Brain microvascular endothelial cell (primary cell): ENCODE measurements around the gene CACYBP.

ENCODE experiments used
- DNase-seq: peaks from one replicate; pipeline ENCODE4 v3.0.0-alpha.2; 2020
- H3K27ac ChIP-seq: fragments of 250-450 bp; sonication (Bioruptor Pico); 2 replicates; pipeline ENCODE4 v1.5.1; 2020; ENCODE audit warnings: mild to moderate bottlenecking, moderate library complexity
- H3K27me3 ChIP-seq: fragments of 250-450 bp; sonication (Bioruptor Pico); replicated peaks from 2 replicates; pipeline ENCODE4 v1.5.1; 2020; ENCODE audit warnings: mild to moderate bottlenecking
- H3K36me3 ChIP-seq: fragments of 250-450 bp; sonication (Bioruptor Pico); replicated peaks from 2 replicates; pipeline ENCODE4 v1.5.1; 2020; ENCODE audit warnings: mild to moderate bottlenecking
- H3K4me3 ChIP-seq: 2 replicates; pipeline ENCODE4 v1.5.1; 2011; ENCODE audit warnings: low read depth, mild to moderate bottlenecking, control low read depth, low read length, moderate library complexity
- in situ Hi-C: cut with HindIII; loops from 2 replicates; pipeline ENCODE4 v1.10.0; 2017; ENCODE audit warnings: low sequenced_read_pairs, low pct_ligation_motif_present
- TF ChIP-seq, protein P1 (sequence below): IDR thresholded peaks from 2 replicates; pipeline ENCODE4 v1.5.1; 2011; ENCODE audit warnings: low read depth, mild to moderate bottlenecking, moderate library complexity, low read length, control low read depth, inconsistent platforms; ENCODE audit errors: missing control alignments

The CACYBP gene

GRCh38 chr1:175034775-175035174 lies 35.0 kb downstream of the CACYBP start:
- DNase-seq, result no peak
- Histone ChIP-seq H3K36me3 (no peaks in the 10 kb centered on the region), H3K27ac (no peak overlapping the region), H3K4me3 (no peak overlapping the region), H3K27me3 (no peaks in the 10 kb centered on the region)
- in situ Hi-C loops, result no loop called here
- TF ChIP-seq, protein P1, sequence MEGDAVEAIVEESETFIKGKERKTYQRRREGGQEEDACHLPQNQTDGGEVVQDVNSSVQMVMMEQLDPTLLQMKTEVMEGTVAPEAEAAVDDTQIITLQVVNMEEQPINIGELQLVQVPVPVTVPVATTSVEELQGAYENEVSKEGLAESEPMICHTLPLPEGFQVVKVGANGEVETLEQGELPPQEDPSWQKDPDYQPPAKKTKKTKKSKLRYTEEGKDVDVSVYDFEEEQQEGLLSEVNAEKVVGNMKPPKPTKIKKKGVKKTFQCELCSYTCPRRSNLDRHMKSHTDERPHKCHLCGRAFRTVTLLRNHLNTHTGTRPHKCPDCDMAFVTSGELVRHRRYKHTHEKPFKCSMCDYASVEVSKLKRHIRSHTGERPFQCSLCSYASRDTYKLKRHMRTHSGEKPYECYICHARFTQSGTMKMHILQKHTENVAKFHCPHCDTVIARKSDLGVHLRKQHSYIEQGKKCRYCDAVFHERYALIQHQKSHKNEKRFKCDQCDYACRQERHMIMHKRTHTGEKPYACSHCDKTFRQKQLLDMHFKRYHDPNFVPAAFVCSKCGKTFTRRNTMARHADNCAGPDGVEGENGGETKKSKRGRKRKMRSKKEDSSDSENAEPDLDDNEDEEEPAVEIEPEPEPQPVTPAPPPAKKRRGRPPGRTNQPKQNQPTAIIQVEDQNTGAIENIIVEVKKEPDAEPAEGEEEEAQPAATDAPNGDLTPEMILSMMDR, result no peak

DNA sequence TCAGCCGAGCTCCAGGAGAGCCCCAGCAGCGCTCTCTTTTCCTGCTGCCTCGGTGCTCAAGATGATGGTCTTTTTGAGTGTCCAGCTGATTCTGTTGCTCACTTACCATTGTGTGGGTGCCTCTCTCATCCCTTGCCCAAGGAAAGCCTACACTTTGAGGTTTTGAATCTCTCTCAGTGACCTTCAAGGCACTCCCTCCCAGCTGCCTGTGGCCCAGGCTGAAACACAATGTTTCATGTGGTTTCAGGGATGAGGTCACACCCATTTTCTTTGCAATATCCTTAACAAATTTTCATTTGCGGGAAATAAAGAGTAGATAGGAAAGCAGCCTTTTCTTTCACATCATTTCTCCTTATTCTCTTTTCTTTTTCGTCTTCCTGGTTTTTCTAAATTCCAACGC lies 36.1 kb downstream of the CACYBP start:
- Histone ChIP-seq H3K27ac (no peak overlapping the region), H3K36me3 (no peaks in the 10 kb centered on the region), H3K27me3 (no peaks in the 10 kb centered on the region), H3K4me3 (no peak overlapping the region)
- TF ChIP-seq, protein P1, result no peak
- no peak for DNase-seq
- in situ Hi-C loops, result no loop called here

DNA sequence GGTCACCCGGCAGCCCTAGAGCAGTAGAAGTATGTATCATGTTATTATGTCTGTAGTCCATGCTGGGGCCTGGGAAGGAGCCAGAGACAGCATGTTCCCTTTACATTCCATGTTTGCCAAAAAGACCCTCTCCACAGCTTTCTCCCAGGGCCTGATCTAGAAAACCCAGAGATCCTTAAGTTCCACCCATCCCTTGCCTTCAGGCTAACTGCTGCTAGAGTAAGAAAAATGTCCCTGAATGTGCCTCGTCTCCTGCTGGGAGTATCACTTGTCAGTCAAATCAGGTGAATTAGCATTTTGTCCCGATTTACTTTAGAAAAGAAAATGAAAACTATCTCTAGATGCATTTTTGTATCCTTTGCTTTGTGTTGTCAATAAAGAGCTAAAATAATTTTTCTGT lies 36.7 kb downstream of the CACYBP start:
- Histone ChIP-seq H3K27me3 (no peaks in the 10 kb centered on the region), H3K27ac (no peak overlapping the region), H3K36me3 (no peaks in the 10 kb centered on the region), H3K4me3 (no peak overlapping the region)
- TF ChIP-seq, protein P1, result no peak
- no peak for DNase-seq
- in situ Hi-C loops, result no loop called here

- Histone ChIP-seq H3K27me3 (no peaks in the 10 kb centered on the region), H3K27ac (no peak overlapping the region), H3K36me3 (no peaks in the 10 kb centered on the region), H3K4me3 (no peak overlapping the region)
- TF ChIP-seq, protein P1, result no peak
- no peak for DNase-seq
- in situ Hi-C loops, result no loop called here
Observed at GRCh38 chr1:175037416-175037815, 37.7 kb downstream of the CACYBP start.

- in situ Hi-C loops, result no loop called here
- DNase-seq, result no peak
Observed at GRCh38 chr1:175040324-175040879, 40.7 kb downstream of the CACYBP start.

More at GRCh38 chr1:175040324-175040879, 40.7 kb downstream of the CACYBP start:
- H3K27ac ChIP-seq, result no peak overlapping the region
- no peaks in the 10 kb centered on the region for H3K36me3 ChIP-seq
- H3K4me3 ChIP-seq, result no peak overlapping the region
- TF ChIP-seq, protein P1, result no peak
- no peaks in the 10 kb centered on the region for H3K27me3 ChIP-seq
